ENCODE data around the gene SKAP1.
"Not testable (repeated sequence)": the region's sequence is repeated elsewhere in the genome, so short reads cannot be mapped to it uniquely, and the experiment has no call there.

The SKAP1 gene

DNA sequence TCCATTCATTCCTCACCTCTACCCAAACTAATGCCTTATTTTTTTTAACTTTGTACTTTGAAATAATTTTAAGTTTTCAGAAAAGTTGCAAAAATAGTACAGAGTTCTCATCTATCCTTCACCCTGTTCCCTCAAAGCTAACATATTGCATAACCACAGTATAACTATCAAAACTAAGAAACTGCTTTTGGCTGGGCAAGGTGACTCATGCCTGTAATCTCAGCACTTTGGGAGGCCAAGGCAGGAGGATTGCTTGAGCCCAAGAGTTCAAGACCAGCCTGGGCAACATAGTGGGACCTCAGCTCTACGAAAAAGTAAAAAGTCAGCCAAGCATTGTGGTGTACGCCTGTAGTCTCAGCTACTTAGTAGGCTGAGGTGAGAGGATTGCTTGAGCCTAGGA is 147.7 kb downstream of the SKAP1 start:
- no peak for DNase-seq (ENCODE audit: low read depth)

DNA sequence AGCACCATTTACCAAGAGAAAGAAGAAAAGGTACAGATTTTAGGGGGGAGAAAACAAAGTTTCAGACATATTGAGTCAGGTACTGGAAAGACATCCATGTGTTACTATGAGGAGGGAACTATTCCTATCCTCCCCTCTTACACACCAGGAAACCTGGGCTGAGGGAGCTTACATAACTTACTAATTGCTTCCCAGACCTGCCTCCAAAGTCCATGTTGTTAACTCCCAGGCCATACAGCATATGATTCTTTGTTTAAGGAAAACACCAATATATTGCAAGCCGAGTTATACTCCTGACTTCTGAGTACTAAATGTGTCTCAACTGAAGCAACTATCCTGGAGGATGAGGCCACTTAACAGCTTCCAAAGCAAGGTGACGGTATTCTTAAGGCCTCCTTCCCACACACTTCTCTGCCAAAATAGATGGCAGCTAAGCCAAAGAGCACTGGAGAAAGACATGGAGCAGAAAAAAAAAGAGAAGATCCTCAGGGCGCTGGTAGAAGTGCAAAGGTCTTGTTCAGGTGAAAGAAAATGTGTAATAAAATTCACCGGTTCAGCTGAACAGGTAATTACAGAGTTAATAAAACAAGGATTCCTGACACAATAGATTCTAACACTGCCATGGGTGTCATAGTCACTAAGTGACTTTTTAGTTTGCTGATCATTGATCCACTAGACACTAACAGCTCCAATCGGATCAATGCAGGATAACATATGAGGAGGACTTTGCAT is 151.1 kb downstream of the SKAP1 start:
- no peak for DNase-seq (ENCODE audit: low read depth)

GRCh38 chr17:48276776-48277175 is 153.2 kb downstream of the SKAP1 start:
- no peak for DNase-seq (ENCODE audit: low read depth)

- DNase-seq (ENCODE audit: low read depth) = no peak
Observed at GRCh38 chr17:48270899-48271298, 159.1 kb downstream of the SKAP1 start.

DNA sequence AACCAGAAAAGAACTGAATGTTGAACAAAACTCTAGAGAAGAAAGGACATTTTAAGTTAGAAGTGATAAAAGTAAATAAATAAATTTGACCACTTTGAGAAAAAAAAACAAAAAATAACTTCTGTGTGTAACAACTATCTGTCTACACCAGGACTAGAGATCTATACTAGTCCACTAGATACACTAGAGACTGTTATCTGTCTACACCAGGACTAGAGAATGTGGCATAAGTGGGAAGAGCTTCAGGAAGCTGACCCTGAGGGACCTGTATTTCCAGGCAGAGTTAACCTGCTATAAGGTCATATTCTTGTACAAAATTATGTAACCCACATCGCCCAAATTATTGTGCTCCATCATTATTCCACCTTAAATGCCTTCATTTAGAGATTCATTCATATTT is 160.8 kb downstream of the SKAP1 start:
- no peak for DNase-seq (ENCODE audit: low read depth)

DNA sequence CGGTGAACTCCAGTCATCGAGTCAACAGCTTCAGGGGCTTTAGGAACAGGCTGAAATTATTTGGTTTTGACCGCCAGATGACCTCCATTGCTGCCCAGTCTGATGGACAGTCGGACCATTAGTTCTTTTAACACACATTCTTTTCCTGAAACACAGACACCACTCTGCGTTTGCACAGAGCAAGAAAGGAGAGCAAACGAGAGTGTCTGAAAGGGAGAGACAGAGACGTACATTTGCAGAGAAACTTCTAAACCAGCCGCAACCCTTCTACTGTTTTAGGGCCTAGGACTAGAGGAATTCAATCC is 166.3 kb downstream of the SKAP1 start:
- no peak for DNase-seq (ENCODE audit: low read depth)

- no peak for DNase-seq (ENCODE audit: low read depth)
Observed at GRCh38 chr17:48262982-48263730, 166.9 kb downstream of the SKAP1 start.

GRCh38 chr17:48261297-48261880 is 168.6 kb downstream of the SKAP1 start:
- DNase-seq (ENCODE audit: low read depth) = no peak

DNA sequence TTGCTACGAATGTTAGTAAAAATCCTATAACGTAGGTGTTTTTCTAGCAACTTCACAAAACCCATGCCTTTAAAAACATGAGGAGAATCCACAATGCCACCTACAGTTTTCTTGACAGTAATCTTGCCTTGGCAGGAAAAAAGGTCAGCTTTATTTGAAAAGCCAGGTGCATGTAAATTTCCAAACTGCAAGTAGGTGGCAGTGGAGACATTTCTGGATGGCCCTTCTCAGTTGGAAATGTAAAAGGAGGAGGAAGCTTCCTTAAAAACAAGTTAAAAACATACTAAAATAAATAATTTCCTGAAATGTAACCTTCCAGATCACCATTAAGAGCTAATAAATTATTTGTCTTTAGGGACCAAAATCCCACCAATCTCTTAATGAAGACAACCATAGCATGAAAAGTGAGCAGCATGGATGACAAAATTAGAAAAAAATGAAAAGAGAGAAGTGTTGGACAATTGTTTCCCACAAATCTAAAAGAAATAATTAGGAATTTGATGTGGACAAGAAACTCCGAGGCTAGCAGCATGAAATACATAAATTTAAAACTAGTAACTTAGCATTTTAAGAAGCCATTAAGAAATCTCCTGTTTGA is 170.2 kb downstream of the SKAP1 start:
- no peak for DNase-seq (ENCODE audit: low read depth)

DNA sequence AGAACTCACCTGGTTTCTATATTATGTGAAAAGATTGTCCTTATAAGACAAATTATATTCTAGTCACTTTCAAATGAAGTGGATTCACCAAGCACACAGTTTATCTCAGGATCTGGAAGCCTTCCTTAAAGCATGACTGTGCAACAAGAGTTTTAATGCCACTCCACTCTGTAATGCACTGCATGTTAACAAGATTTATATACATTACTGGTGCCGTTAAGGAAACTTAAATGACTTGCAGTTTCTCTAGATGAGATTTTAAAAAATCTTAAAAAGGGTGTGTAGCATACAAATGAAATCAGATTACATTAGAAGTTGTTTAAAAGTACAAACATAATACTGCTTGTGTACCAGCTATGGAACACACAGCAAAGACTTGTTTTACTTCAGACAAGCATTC is 171.7 kb downstream of the SKAP1 start:
- DNase-seq (ENCODE audit: low read depth) = no peak

DNA sequence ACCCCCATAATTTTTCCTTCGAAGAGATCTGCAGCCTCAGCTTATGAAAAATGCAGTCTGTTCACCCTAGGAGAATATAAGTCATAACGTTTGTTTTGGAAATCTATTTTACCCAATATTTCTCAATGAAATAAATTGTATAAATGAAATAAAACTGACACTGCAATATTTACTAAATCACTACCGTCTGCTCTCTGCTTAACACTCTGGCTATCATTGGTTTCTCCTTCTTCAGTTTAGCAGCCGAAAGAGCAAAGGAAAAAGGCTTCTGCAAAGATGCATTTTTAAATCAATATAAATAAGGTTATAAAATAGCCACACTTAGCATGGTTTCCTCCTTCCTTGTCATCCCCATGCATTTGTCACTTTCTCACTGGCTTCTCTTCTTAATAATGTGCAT is 174.3 kb downstream of the SKAP1 start:
- no peak for DNase-seq (ENCODE audit: low read depth)

- no peak for DNase-seq (ENCODE audit: low read depth)
Observed at GRCh38 chr17:48254896-48255295, 175.1 kb downstream of the SKAP1 start.

GRCh38 chr17:48253975-48254374 is 176.0 kb downstream of the SKAP1 start:
- DNase-seq (ENCODE audit: low read depth) = no peak

GRCh38 chr17:48251950-48252349 is 178.1 kb downstream of the SKAP1 start:
- no peak for DNase-seq (ENCODE audit: low read depth)

GRCh38 chr17:48250949-48251348 is 179.1 kb downstream of the SKAP1 start:
- DNase-seq (ENCODE audit: low read depth) = no peak

- DNase-seq (ENCODE audit: low read depth) = not testable (repeated sequence)
Observed at GRCh38 chr17:48250059-48250458, 180.0 kb downstream of the SKAP1 start.

DNA sequence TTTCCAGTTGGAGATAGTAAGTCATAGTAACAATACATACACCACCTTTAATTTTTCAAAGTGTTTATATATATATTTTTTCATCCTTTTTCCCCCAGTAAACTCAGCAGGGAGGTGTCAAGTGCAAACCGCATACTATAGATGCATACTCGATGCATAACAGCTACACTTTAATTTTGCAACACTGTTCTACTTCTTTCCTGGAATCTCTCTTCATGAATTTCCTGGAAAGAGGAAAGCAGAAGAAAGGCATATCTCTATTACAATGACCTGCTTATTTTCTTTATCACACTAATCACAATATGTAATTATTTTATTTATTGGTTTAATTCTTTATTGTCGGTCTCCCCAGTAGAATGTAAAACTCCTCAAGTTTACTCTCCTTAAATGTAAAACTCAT is 182.4 kb downstream of the SKAP1 start:
- DNase-seq (ENCODE audit: low read depth) = no peak

GRCh38 chr17:48247038-48247437 is 183.0 kb downstream of the SKAP1 start:
- no peak for DNase-seq (ENCODE audit: low read depth)

GRCh38 chr17:48246612-48247011 is 183.4 kb downstream of the SKAP1 start:
- no peak for DNase-seq (ENCODE audit: low read depth)

DNA sequence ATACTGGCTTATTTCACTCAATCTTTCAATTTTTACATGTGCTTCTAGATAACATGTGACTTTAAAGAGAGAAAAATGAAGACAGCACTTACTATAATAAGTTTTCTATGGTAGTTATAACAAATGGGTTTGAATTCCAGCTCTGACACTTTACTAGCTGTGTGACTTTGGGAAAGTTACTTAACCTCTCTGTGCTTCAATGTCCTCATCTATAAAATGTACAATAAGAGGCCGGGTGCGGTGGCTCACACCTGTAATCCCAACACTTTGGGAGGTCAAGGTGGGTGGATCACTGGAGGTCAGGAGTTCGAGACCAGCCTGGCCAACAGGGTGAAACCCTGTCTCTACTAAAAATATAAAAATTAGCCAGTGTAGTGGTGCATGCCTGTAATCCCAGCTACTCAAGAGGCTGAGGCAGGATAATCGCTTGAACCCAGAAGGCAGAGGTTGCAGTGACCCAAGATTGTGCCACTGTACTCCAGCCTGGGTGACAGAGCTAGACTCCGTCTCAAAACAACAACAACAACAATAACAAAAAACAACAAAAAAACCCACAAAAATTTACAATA is 184.5 kb downstream of the SKAP1 start:
- DNase-seq (ENCODE audit: low read depth) = not testable (repeated sequence)

- no peak for DNase-seq (ENCODE audit: low read depth)
Observed at GRCh38 chr17:48244814-48245213, 185.2 kb downstream of the SKAP1 start.

- DNase-seq (ENCODE audit: low read depth) = no peak
Observed at GRCh38 chr17:48244121-48244711, 185.8 kb downstream of the SKAP1 start.

All from fibroblast of the conjunctiva (primary cell).